PC-3 (cell line): ENCODE results near the gene DUSP8.
"Not testable (repeated sequence)": the region's sequence is repeated elsewhere in the genome, so short reads cannot be mapped to it uniquely, and the experiment has no call there.

Experiments used
- EZH2 ChIP-seq: fragments of 300-600 bp; sonication (generic); IDR thresholded peaks from one replicate; pipeline ENCODE4 v1.6.1; 2017; ENCODE audit warnings: antibody characterized with exemption, mild to moderate bottlenecking, low read length; ENCODE audit not compliant: unreplicated experiment
- EZH2phosphoT487 ChIP-seq: fragments of 300-600 bp; sonication (generic); IDR thresholded peaks from 2 replicates; pipeline ENCODE4 v1.6.1; 2018; ENCODE audit warnings: mild to moderate bottlenecking, antibody characterized with exemption, low read length, borderline replicate concordance
- TF ChIP-seq, protein P1 (sequence below): fragments of 300-600 bp; sonication (generic); conservative IDR thresholded peaks from 2 replicates; pipeline ENCODE4 v1.5.1; 2017; ENCODE audit warnings: antibody characterized with exemption, low read depth, mild to moderate bottlenecking, low read length

DNA sequence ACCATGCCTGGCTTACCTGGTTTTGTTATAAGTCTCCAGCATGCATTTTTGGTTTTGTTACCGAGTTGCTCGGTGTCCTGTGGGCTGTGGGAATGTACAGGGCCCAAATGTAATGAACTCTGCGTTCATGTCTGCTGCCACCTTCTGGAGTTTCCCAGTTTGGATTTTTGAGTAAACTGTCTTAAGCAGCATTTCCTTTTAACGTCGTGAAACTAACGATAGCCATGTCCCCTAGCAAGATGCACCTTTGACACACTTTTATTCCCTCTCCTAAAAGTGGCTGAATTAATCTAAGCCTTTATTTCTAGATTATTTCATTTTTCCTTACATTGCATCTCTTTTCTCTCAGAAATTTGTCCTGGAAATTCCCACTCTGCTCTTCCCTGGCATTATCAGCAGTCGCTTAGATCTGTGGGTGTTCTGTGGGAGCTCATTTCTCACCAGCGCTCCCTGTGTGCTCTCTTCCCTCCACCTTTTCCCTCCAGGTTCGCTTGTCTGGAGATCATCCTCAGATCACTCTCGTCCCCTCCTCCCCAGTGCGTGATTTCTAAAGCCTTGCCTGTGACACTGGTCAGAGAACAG, 24.0 kb upstream of the DUSP8 start:
- TF ChIP-seq, protein P1, sequence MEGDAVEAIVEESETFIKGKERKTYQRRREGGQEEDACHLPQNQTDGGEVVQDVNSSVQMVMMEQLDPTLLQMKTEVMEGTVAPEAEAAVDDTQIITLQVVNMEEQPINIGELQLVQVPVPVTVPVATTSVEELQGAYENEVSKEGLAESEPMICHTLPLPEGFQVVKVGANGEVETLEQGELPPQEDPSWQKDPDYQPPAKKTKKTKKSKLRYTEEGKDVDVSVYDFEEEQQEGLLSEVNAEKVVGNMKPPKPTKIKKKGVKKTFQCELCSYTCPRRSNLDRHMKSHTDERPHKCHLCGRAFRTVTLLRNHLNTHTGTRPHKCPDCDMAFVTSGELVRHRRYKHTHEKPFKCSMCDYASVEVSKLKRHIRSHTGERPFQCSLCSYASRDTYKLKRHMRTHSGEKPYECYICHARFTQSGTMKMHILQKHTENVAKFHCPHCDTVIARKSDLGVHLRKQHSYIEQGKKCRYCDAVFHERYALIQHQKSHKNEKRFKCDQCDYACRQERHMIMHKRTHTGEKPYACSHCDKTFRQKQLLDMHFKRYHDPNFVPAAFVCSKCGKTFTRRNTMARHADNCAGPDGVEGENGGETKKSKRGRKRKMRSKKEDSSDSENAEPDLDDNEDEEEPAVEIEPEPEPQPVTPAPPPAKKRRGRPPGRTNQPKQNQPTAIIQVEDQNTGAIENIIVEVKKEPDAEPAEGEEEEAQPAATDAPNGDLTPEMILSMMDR: not testable (repeated sequence)
- not testable (repeated sequence) for TF ChIP-seq EZH2phosphoT487, EZH2
